Measurements from ENCODE around the gene ITPR2. TPM values are rescaled to one million over a fixed set of nuclear protein-coding genes. Genes with fewer than 3 reads are reported as not detected.
"Not testable (repeated sequence)": the region's sequence is repeated elsewhere in the genome, so short reads cannot be mapped to it uniquely, and the experiment has no call there.

Gene ITPR2
- total RNA-seq, 1 donor from 2014 or later: 16.3 TPM

GRCh38 chr12:26735249-26735639 is 97.8 kb downstream of the ITPR2 start:
- Histone ChIP-seq H3K4me3 (ENCODE audit: low read depth, low read length) (no peak overlapping the region), H3K27me3 (ENCODE audit: control insufficient read depth, insufficient read depth, low read length) (no peaks in the 10 kb centered on the region), H3K36me3 (ENCODE audit: control insufficient read depth, insufficient read depth, low read length) (no peaks in the 10 kb centered on the region)
- no peak for DNase-seq (ENCODE audit: low read depth)
- TF ChIP-seq CTCF (IDR thresholded peaks at IDR 0.05; ENCODE audit: insufficient read depth, low read length, poor library complexity, severe bottlenecking): no peak

GRCh38 chr12:26734510-26735248 is 98.3 kb downstream of the ITPR2 start:
- DNase-seq (ENCODE audit: low read depth): no peak
- TF ChIP-seq CTCF (IDR thresholded peaks at IDR 0.05; ENCODE audit: insufficient read depth, low read length, poor library complexity, severe bottlenecking): no peak
- Histone ChIP-seq H3K4me3 (ENCODE audit: low read depth, low read length) (no peak overlapping the region), H3K36me3 (ENCODE audit: control insufficient read depth, insufficient read depth, low read length) (no peaks in the 10 kb centered on the region), H3K27me3 (ENCODE audit: control insufficient read depth, insufficient read depth, low read length) (no peaks in the 10 kb centered on the region)

- Histone ChIP-seq H3K27me3 (ENCODE audit: control insufficient read depth, insufficient read depth, low read length) (no peaks in the 10 kb centered on the region), H3K36me3 (ENCODE audit: control insufficient read depth, insufficient read depth, low read length) (no peaks in the 10 kb centered on the region), H3K4me3 (ENCODE audit: low read depth, low read length) (no peak overlapping the region)
- TF ChIP-seq CTCF (IDR thresholded peaks at IDR 0.05; ENCODE audit: insufficient read depth, low read length, poor library complexity, severe bottlenecking): no peak
- no peak for DNase-seq (ENCODE audit: low read depth)
Observed at GRCh38 chr12:26732005-26732908, 100.7 kb downstream of the ITPR2 start.

- TF ChIP-seq CTCF (IDR thresholded peaks at IDR 0.05; ENCODE audit: insufficient read depth, low read length, poor library complexity, severe bottlenecking): no peak
- H3K36me3 ChIP-seq (ENCODE audit: control insufficient read depth, insufficient read depth, low read length): no peaks in the 10 kb centered on the region
- DNase-seq (ENCODE audit: low read depth): no peak
Observed at GRCh38 chr12:26730481-26731350, 102.3 kb downstream of the ITPR2 start.

GRCh38 chr12:26729137-26729671 is 103.8 kb downstream of the ITPR2 start:
- not testable (repeated sequence) for H3K27me3 ChIP-seq (ENCODE audit: control insufficient read depth, insufficient read depth, low read length); H3K36me3 ChIP-seq (ENCODE audit: control insufficient read depth, insufficient read depth, low read length); DNase-seq (ENCODE audit: low read depth); H3K4me3 ChIP-seq (ENCODE audit: low read depth, low read length)

More at GRCh38 chr12:26730481-26731350, 102.3 kb downstream of the ITPR2 start:
- Histone ChIP-seq H3K4me3 (ENCODE audit: low read depth, low read length) (no peak overlapping the region), H3K27me3 (ENCODE audit: control insufficient read depth, insufficient read depth, low read length) (no peaks in the 10 kb centered on the region)

Data from kidney epithelial cell (primary cell).